NCI-H1417 (cell line): ENCODE results near the gene SPTAN1.
"Not testable (repeated sequence)": the region's sequence is repeated elsewhere in the genome, so short reads cannot be mapped to it uniquely, and the experiment has no call there.

Experiments used
- DNase-seq, 3 experiments: peaks; one replicate each; lab custom pipeline; 2025; lab: John Stamatoyannopoulos, UW

Gene SPTAN1

GRCh38 chr9:128632066-128632465, 79.7 kb downstream of the SPTAN1 start:
- DNase-seq = no peak

GRCh38 chr9:128632486-128632885, 80.1 kb downstream of the SPTAN1 start:
- no peak for DNase-seq

GRCh38 chr9:128633057-128633456, 80.7 kb downstream of the SPTAN1 start:
- no peak for DNase-seq

GRCh38 chr9:128633601-128634000, 81.2 kb downstream of the SPTAN1 start:
- no peak for DNase-seq

GRCh38 chr9:128634111-128634510, 81.7 kb downstream of the SPTAN1 start:
- no peak for DNase-seq

GRCh38 chr9:128634651-128635262, 82.4 kb downstream of the SPTAN1 start:
- DNase-seq = no peak

- DNase-seq = peak; percentile 42 to 90 (median 85)
Observed at GRCh38 chr9:128635266-128636023, 83.1 kb downstream of the SPTAN1 start.

GRCh38 chr9:128636024-128636390, 83.6 kb downstream of the SPTAN1 start:
- DNase-seq = peak in 2 of 3 experiments; percentile 75 to 81

- no peak for DNase-seq
Observed at GRCh38 chr9:128636556-128637530, 84.5 kb downstream of the SPTAN1 start.

- no peak for DNase-seq
Observed at GRCh38 chr9:128637656-128638055, 85.3 kb downstream of the SPTAN1 start.

GRCh38 chr9:128638580-128638979, 86.2 kb downstream of the SPTAN1 start:
- DNase-seq = no peak

GRCh38 chr9:128640603-128641002, 88.2 kb downstream of the SPTAN1 start:
- no peak for DNase-seq

GRCh38 chr9:128642675-128643245, 90.4 kb downstream of the SPTAN1 start:
- DNase-seq = no peak

- DNase-seq = no peak
Observed at GRCh38 chr9:128643519-128644300, 91.3 kb downstream of the SPTAN1 start.

GRCh38 chr9:128648206-128648605, 95.8 kb downstream of the SPTAN1 start:
- not testable (repeated sequence) for DNase-seq

- DNase-seq = no peak
Observed at GRCh38 chr9:128651798-128652197, 99.4 kb downstream of the SPTAN1 start.

GRCh38 chr9:128653908-128654307, 101.5 kb downstream of the SPTAN1 start:
- no peak for DNase-seq

- DNase-seq = no peak
Observed at GRCh38 chr9:128654481-128654880, 102.1 kb downstream of the SPTAN1 start.

GRCh38 chr9:128656416-128657343, 104.3 kb downstream of the SPTAN1 start, which contains the start of gene DYNC2I2:
TSS of gene DYNC2I2 (minus strand) at chr9:128656847. CDS start at chr9:128656726, 121 bp downstream.
- DNase-seq = peak; percentile 85 to 98 (median 97)

- DNase-seq = no peak
Observed at GRCh38 chr9:128657344-128657704, 104.9 kb downstream of the SPTAN1 start.
